Activated B cell treated with CpG ODN at 0.5 μM for 24 hours (primary cell): ENCODE results near the gene TNPO2. TPM values are rescaled to one million over a fixed set of nuclear protein-coding genes. Genes with fewer than 3 reads are reported as not detected.

Experiments
- total RNA-seq: library from RNA; stranded (reverse); gene quantifications from 2 replicates; pipeline ENCODE4 v1.2.3, GENCODE V29; 2022

Gene TNPO2
- total RNA-seq, 1 donor from 2014 or later, result 91.5 TPM

Other genes with a start within 250 kb of the TNPO2 start
- gene ZNF709, start 239.1 kb downstream of the TNPO2 start, total RNA-seq, result 4.8 and 6.4 TPM in 2 replicates
- gene ZNF564, start 172.4 kb downstream of the TNPO2 start, total RNA-seq, result 23.0 and 26.6 TPM in 2 replicates
- gene ZNF490, start 113.1 kb downstream of the TNPO2 start, total RNA-seq, result 15.6 TPM in 2 replicates
- gene ZNF791, start 113.0 kb downstream of the TNPO2 start, total RNA-seq, result 37.5 and 46.1 TPM in 2 replicates
- 251 and 291 TPM in 2 replicates for gene MAN2B1, start 57.2 kb downstream of the TNPO2 start, total RNA-seq
- gene WDR83, start 57.1 kb downstream of the TNPO2 start, total RNA-seq, result 17.7 and 20.8 TPM in 2 replicates
- gene DHPS, start 42.1 kb downstream of the TNPO2 start, total RNA-seq, result 141 and 160 TPM in 2 replicates
- gene GNG14, start 35.9 kb downstream of the TNPO2 start, total RNA-seq, result not detected in 2 replicates
- gene FBXW9, start 27.3 kb downstream of the TNPO2 start, total RNA-seq, result 4.7 and 5.2 TPM in 2 replicates
- 164 and 183 TPM in 2 replicates for gene TRIR, start 10.8 kb upstream of the TNPO2 start, total RNA-seq
- gene GET3, start 13.6 kb upstream of the TNPO2 start, total RNA-seq, result 59.6 and 63.5 TPM in 2 replicates
- not detected in 2 replicates for gene BEST2, start 27.9 kb upstream of the TNPO2 start, total RNA-seq
- 13.4 and 21.2 TPM in 2 replicates for gene HOOK2, start 51.6 kb upstream of the TNPO2 start, total RNA-seq
- gene JUNB, start 67.6 kb upstream of the TNPO2 start, total RNA-seq, result 127 and 132 TPM in 2 replicates
- 53.1 and 55.6 TPM in 2 replicates for gene PRDX2, start 77.9 kb upstream of the TNPO2 start, total RNA-seq
- 2.3 and 5.9 TPM in 2 replicates for gene THSD8, start 78.1 kb upstream of the TNPO2 start, total RNA-seq
- gene RNASEH2A, start 82.7 kb upstream of the TNPO2 start, total RNA-seq, result 13.4 and 22.1 TPM in 2 replicates
- gene RTBDN, start 110.6 kb upstream of the TNPO2 start, total RNA-seq, result not detected in 2 replicates
- gene MAST1, start 114.6 kb upstream of the TNPO2 start, total RNA-seq, result 0.20 and 0.66 TPM in 2 replicates
- 26.5 and 27.2 TPM in 2 replicates for gene DNASE2, start 157.5 kb upstream of the TNPO2 start, total RNA-seq
- gene KLF1, start 163.3 kb upstream of the TNPO2 start, total RNA-seq, result 0.12 TPM in 1 of 2 replicates, not detected in the other
- 62.3 and 73.9 TPM in 2 replicates for gene GCDH, start 167.2 kb upstream of the TNPO2 start, total RNA-seq
- 0.49 TPM in 1 of 2 replicates, not detected in the other for gene SYCE2, start 195.4 kb upstream of the TNPO2 start, total RNA-seq
- 76.1 and 76.8 TPM in 2 replicates for gene FARSA, start 209.8 kb upstream of the TNPO2 start, total RNA-seq
- 721 and 802 TPM in 2 replicates for gene CALR, start 214.7 kb upstream of the TNPO2 start, total RNA-seq
- 106 and 112 TPM in 2 replicates for gene RAD23A, start 221.9 kb upstream of the TNPO2 start, total RNA-seq
- 16.7 and 19.6 TPM in 2 replicates for gene GADD45GIP1, start 233.3 kb upstream of the TNPO2 start, total RNA-seq
- not detected in 2 replicates for gene DAND5, start 245.6 kb upstream of the TNPO2 start, total RNA-seq